GM18499 (cell line): Measurements from ENCODE around the gene ENTPD6.
"Not testable (repeated sequence)": the region's sequence is repeated elsewhere in the genome, so short reads cannot be mapped to it uniquely, and the experiment has no call there.

ENCODE experiments used
- ATAC-seq: cut with Tn5 transposase; IDR thresholded peaks from one replicate; pipeline ENCODE4 v1.9.1; 2021; ENCODE audit warnings: moderate number of reproducible peaks; ENCODE audit not compliant: insufficient read depth, unreplicated experiment

Gene ENTPD6

DNA sequence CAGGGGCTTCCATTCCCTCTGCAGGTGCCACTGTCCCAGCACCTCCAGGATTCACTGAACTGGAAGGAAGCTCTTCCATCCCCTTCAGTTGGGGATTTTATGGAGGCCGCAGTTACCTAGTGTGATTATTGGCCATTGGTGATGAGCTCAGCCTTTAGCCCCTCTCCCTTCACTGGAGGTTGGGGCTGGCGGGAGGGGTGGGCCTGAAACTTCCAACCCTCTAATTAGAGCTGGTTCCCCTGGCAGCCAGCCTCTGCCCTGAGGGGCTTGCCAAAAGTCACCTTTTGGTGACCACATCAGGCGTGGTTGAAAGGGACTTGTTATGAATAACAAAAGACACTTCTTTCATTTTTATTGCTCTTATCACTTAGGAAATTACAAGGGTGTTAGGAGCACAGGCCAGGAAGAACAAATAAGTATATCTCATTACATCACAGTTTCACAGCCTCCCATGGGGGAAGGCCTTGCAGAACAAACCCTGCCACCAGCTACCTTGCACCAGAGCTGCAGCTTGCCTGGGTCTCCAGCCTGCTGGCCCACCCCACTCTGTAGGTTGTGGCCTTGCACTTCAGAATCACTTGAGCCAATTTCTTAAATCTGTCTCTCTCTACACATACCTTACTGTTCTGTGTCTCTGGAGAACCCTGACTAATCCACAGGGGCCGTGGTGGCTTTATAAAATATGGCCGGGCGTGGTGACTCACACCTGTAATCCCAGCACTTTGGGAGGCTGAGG, 57.3 kb downstream of the ENTPD6 start:
- ATAC-seq: no peak

- no peak for ATAC-seq
Measured at GRCh38 chr20:25253606-25254275, 58.2 kb downstream of the ENTPD6 start.

DNA sequence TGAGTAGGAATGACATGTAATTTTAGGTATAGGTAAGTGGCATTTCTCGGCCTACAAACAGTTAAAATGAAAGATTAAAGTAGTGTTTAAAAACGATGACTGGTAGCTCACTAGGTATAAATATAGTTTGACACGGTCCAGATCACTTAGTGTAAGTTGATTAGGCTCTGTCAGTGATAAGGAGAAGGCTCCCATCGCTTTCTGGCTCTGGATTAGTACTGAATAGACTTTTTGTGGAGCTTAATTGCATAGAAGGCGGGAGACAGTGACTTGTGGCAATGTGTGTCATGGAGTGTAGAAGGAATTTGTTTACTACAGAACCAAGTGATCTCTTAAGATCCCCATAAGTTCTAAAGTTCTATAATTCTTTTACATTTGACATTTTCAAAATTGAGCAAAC, 59.1 kb downstream of the ENTPD6 start:
- no peak for ATAC-seq

DNA sequence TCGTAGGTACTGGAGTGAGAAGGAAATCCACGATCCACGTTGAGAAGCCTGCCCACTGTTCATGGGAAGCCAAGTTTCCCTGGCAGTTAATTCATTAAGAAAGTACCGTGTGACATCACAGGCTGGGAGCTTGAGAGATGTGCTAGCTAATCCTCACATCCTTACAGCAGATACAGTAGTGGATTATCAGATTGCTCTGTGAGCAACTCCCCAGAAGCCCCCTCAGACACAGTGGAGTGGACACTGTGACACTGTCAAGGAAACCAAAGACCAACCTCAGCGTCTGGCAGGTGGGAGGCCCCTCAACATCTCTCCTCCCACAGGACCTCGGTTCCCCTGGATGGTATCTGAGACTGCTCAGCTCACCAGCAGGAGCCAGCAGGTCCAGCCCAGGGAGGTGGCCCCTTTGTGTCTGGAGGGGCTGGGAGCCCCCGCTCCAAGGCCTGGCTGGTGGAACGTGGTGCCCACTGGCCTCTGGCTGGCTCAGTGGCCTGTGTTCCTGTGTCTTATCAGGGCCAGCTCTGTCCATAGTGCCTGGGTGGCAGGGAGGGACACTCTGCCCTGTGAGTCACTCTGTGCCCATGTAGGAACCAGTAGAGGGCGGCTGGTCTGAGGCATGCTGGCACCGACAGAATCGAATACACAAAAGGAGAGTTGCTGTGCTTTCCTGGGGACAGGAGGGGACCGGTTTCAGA, 59.6 kb downstream of the ENTPD6 start:
- no peak for ATAC-seq

DNA sequence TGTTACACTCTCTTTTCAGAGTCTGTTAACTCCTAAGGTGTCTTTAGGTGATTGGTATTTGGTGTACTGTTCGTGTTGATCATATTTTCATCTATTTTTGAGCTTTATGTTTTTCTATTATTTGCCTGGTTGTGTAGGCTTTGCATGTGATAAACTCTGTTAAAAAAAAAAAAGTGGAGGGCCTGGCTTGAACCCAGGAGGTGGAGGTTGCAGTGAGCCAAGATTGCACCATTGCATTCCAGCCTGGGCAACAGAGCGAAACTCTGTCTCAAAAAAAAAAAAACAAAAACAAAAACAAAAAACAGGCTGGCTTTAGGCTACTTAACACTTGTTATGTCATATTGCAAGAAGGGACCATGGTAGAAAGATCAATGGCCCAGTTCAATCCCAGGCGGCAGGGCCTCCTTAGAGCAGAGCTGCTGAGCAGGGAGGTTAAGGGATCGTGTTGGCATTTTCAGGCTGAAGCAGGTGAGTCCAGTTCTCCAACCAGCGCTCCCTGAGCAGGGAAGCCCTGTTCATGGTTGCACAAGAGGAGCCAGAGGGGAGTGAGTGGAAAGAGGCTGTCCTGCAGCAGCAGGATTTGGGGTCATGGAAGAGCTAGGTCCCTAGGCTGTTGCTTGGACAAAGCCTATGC, 60.8 kb downstream of the ENTPD6 start:
- ATAC-seq: no peak

GRCh38 chr20:25257130-25257529, 61.6 kb downstream of the ENTPD6 start:
- ATAC-seq: no peak

GRCh38 chr20:25257756-25258475, 62.4 kb downstream of the ENTPD6 start:
- ATAC-seq: no peak

DNA sequence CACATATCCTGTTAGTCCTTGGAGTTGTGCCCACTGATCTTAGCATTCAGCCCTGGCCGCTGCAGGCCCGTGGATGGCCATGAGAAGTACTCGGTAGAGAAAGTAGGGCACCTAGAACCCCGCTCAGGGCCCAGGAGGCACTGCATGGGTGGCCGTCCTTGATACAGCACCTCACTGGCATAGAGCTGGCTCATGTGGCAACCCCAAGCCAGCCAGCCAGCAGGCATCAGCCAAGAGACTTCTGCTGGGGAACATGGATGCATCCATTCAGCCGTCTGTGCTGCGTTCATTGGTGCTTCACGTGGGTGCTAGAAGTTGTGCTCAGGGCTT, 62.9 kb downstream of the ENTPD6 start:
- no peak for ATAC-seq

- no peak for ATAC-seq
Measured at GRCh38 chr20:25258828-25259227, 63.3 kb downstream of the ENTPD6 start.

- ATAC-seq: no peak
Measured at GRCh38 chr20:25259358-25259757, 63.8 kb downstream of the ENTPD6 start.

- ATAC-seq: no peak
Measured at GRCh38 chr20:25259788-25260254, 64.3 kb downstream of the ENTPD6 start.

- ATAC-seq: not testable (repeated sequence)
Measured at GRCh38 chr20:25260770-25261437, 65.4 kb downstream of the ENTPD6 start.

DNA sequence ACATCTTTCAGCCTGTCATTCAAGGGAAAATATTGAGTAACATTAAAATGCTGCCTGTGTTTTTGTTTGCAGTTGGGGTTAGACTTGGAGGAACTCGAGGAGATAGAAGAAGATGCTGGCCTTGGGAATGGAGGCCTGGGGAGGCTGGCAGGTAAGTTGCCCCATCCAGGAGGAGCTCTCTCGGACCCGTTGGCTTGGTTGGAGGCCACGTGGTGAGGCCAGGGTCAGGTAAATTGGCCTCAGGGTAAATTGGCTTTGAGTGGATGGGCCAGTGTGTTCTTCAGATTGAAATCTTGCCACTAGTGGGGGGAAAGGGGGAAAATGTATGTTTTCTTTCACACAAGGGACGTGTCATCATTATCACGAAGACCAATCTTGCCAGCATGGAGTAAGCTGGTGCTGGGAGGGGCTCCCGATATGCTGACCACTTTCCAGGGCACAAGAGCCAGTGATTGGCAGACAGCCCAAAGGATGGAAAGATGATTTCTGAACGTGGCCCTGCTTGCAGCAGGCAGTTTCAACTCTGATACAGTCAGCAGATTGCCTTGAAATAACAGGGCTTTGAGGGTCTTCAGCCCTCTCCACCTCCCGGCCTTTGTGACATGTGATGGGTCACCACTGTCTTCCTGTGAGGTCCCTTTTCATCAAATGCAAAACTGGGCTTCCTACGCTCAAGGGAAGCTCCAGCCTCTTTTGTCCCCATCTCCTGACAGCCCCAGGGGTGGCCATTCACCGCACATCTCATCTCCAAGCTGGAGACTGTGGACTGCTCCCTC, 73.7 kb downstream of the ENTPD6 start:
- ATAC-seq: no peak

- no peak for ATAC-seq
Measured at GRCh38 chr20:25269833-25270170, 74.3 kb downstream of the ENTPD6 start.

GRCh38 chr20:25270829-25271251, 75.3 kb downstream of the ENTPD6 start:
- ATAC-seq: no peak

DNA sequence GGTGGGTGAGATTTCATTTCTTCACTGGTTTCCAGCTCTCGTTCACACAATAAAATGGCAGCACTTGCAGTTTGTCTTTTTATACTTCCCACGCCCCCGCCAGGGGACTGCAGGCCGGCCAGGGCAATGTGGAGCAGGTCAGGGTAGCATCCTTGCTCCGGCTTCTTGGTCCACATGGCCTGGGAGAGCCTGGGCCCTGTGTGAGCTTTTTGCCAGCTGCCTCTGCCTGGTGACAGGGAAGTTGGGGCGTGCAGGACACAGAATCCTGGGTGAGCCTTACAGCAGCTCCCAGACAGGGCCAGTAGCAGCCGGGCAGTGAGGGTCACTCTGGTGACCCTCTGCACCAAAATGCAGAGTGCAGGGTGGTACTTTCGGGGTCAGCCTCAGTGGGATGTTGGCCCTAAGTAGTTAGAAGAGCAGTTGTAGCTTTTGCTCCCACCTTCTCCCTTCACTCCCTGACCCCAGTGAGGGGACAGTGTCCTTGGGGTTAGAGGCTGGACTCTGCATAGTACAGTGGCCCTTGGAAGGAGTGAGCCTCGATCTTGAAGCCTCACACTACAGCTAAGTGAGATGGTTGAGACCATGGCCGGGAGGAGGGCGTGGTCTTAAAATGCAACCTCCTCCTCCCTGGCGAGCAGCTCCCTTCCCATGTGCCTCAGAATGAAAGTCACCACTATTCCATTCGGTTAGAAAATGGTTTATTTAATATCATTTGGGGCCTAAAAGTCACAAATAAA, 76.1 kb downstream of the ENTPD6 start:
- no peak for ATAC-seq

- ATAC-seq: no peak
Measured at GRCh38 chr20:25272223-25273000, 76.9 kb downstream of the ENTPD6 start.

DNA sequence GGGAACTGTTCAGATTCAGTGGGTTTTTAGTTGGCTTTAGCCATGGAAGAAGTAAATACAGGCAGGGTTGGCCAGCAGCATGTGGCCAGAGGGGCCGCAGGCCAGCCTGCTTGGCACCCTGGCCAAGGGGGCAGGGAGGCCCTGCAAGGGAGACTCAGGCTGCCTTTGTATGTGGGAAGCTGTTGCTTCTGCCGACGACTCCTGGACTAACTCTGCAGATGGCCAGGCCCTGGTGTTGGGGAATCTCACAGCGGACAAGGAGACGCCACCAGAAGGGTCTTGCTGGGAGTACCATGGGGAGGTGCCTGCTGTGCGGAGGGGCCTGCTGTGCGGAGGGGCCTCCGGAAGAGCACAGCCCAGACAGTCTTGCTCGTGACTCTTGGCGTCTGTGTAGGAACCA, 77.5 kb downstream of the ENTPD6 start:
- ATAC-seq: no peak
